ENCODE results near the gene SYNE4. TPM values are rescaled to one million over a fixed set of nuclear protein-coding genes. Genes with fewer than 3 reads are reported as not detected.

SYNE4 gene
- total RNA-seq, 1 experiment from 2014 or later: 19.7 TPM

DNA sequence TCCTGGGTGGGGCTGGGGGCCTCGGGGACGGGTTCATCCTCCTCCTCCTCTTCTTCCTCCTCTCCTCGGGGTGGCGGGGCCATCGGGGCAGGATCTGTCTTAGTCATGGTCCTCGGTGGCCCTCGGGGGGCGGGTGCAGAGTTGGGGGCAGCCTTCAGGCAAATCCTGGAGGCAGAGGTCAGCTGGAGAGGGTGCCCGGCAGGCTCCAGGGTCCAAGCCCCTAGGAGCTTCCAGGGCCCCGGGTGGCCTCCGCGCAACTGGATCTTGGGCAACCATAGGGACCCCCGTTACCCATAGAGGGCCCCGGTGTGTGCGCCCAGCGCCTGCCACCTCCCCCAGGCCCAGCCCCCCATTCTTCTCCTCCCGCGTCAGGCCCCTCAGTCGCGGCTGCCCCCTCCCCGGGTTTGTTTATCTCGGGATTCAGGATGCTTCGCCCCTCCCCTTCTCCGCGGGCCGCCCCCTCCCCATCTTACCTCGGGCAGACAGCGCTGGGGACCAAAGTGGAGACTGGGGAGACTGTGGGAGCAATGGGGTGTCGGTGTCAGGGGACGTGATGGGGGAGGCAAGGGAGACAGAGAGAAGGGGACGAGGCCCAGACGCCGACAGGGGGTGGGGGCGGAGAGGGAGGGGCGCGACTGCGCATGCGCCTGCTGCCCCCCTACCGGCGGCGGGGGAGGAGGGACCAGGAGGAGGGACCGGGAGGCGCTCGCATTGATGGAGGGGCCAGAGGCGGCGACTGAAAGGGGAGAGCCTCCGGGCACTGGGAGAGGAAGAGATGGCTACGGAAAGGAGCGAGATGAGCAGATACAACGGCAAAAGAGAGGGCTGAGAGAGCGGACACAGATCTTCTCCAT lies 23.9 kb upstream of the SYNE4 start, which contains the start of gene CLIP3:
Gene CLIP3, minus strand, starts transcription at position 623 of the 854 bp plus-strand sequence. Its CDS starts 516 bp downstream, at position 107.
- Mint-ChIP-seq H3K4me3 (ENCODE audit: low read depth, unreplicated experiment) (no peak within 1 kb of the TSS), H3K27me3 (ENCODE audit: unreplicated experiment) (no peaks in the 10 kb centered on the region), H3K9me3 (ENCODE audit: low read depth, unreplicated experiment) (no peaks in the 10 kb centered on the region), H3K36me3 (ENCODE audit: insufficient read depth, unreplicated experiment) (peaks cover 13% of the 10 kb centered on the region), H3K27ac (ENCODE audit: unreplicated experiment) (no peak within 1 kb of the TSS), H3K4me1 (ENCODE audit: low read depth, unreplicated experiment) (no peaks in the 10 kb centered on the region)
- CTCF ChIA-PET: no interaction called here
- no peak for DNase-seq
- TF ChIP-seq, protein P1, sequence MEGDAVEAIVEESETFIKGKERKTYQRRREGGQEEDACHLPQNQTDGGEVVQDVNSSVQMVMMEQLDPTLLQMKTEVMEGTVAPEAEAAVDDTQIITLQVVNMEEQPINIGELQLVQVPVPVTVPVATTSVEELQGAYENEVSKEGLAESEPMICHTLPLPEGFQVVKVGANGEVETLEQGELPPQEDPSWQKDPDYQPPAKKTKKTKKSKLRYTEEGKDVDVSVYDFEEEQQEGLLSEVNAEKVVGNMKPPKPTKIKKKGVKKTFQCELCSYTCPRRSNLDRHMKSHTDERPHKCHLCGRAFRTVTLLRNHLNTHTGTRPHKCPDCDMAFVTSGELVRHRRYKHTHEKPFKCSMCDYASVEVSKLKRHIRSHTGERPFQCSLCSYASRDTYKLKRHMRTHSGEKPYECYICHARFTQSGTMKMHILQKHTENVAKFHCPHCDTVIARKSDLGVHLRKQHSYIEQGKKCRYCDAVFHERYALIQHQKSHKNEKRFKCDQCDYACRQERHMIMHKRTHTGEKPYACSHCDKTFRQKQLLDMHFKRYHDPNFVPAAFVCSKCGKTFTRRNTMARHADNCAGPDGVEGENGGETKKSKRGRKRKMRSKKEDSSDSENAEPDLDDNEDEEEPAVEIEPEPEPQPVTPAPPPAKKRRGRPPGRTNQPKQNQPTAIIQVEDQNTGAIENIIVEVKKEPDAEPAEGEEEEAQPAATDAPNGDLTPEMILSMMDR (IDR thresholded peaks at IDR 0.05; ENCODE audit: unreplicated experiment): no peak
- intact Hi-C loops (cut with micrococcal nuclease; ENCODE audit: unreplicated experiment): no loop called here
- BruUV-seq (replicated peaks): no TSS peak

DNA sequence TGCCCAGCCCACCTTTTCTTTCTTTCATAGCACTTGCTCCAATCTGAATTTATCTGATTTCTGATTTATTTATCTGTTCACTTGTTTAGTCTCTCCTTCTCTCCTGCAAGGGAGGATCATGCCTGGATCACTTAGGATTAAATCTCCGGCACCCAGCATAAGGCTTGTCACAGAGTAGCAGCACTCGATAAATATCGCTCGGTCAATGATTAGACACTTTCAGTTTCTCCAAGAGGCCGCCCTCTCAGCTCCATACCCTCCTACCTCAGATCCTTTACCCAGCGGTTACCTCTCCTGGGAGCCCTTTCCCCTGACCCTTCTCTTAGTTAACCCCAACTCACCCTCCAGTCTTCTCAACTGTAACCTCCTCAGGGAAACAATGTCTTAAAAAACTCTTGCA lies 22.7 kb upstream of the SYNE4 start:
- Mint-ChIP-seq H3K36me3 (ENCODE audit: insufficient read depth, unreplicated experiment) (peaks cover 13% of the 10 kb centered on the region), H3K9me3 (ENCODE audit: low read depth, unreplicated experiment) (no peaks in the 10 kb centered on the region), H3K27ac (ENCODE audit: unreplicated experiment) (no peak overlapping the region), H3K27me3 (ENCODE audit: unreplicated experiment) (no peaks in the 10 kb centered on the region), H3K4me3 (ENCODE audit: low read depth, unreplicated experiment) (no peak overlapping the region), H3K4me1 (ENCODE audit: low read depth, unreplicated experiment) (no peaks in the 10 kb centered on the region)
- intact Hi-C loops (cut with micrococcal nuclease; ENCODE audit: unreplicated experiment): no loop called here
- no peak for DNase-seq
- CTCF ChIA-PET: no interaction called here
- TF ChIP-seq, protein P1 (IDR thresholded peaks at IDR 0.05; ENCODE audit: unreplicated experiment): no peak
- no TSS peak for BruUV-seq (replicated peaks)

DNA sequence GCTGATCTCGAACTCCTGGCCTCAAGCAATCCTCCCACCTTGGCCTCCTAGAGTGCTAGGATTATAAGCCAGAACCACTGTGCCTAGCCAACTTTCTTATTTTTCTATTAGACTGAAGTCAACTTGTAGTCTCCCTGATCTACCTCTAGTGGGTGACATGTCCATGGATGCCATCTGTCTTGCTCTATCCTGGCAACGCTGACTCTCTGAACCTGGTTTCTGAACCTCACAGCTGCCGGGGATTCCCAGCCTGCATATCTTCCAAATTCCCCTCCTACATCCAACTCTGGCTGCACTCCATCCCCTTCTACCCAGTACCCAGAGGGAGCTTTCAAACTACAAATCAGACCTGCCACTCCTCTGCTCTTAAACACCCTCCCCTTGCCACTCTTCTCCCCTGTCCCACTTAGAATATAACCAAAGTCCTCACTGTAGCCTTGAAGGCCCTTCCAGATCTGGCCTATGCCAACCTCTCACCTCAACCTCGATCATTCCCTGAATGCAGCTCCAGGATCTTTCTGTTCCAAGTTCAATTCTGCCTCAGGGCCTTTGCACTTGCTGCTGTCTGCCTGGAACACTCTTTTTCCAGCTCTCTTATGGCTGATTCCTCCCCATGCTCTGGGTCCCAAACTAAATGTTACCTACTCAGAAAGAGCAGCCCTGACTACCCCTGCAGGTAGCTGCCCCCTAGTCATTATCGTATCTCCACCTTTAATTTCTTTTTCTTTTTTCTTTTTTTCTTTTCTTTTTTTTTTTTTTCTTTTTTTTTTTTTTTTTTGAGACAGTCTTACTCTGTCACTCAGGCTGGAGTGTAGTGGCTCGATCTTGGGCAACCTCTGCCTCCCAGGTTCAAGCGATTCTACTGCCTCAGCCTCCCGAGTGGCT lies 21.9 kb upstream of the SYNE4 start:
- CTCF ChIA-PET: interaction anchor here (0.8 kb wide), 1 partner anchor 285 kb away, joined by 13 read pairs; the partner anchor contains the start of gene PSENEN
- H3K27ac Mint-ChIP-seq (ENCODE audit: unreplicated experiment): no peak overlapping the region
- DNase-seq: no peak
- H3K27me3 Mint-ChIP-seq (ENCODE audit: unreplicated experiment): no peaks in the 10 kb centered on the region
- TF ChIP-seq, protein P1 (IDR thresholded peaks at IDR 0.05; ENCODE audit: unreplicated experiment): no peak
- H3K4me1 Mint-ChIP-seq (ENCODE audit: low read depth, unreplicated experiment): no peaks in the 10 kb centered on the region
- no peak overlapping the region for H3K4me3 Mint-ChIP-seq (ENCODE audit: low read depth, unreplicated experiment)
- H3K9me3 Mint-ChIP-seq (ENCODE audit: low read depth, unreplicated experiment): no peaks in the 10 kb centered on the region
- H3K36me3 Mint-ChIP-seq (ENCODE audit: insufficient read depth, unreplicated experiment): peaks cover 13% of the 10 kb centered on the region
- intact Hi-C loops (cut with micrococcal nuclease; ENCODE audit: unreplicated experiment): no loop called here
- BruUV-seq (replicated peaks): no TSS peak

DNA sequence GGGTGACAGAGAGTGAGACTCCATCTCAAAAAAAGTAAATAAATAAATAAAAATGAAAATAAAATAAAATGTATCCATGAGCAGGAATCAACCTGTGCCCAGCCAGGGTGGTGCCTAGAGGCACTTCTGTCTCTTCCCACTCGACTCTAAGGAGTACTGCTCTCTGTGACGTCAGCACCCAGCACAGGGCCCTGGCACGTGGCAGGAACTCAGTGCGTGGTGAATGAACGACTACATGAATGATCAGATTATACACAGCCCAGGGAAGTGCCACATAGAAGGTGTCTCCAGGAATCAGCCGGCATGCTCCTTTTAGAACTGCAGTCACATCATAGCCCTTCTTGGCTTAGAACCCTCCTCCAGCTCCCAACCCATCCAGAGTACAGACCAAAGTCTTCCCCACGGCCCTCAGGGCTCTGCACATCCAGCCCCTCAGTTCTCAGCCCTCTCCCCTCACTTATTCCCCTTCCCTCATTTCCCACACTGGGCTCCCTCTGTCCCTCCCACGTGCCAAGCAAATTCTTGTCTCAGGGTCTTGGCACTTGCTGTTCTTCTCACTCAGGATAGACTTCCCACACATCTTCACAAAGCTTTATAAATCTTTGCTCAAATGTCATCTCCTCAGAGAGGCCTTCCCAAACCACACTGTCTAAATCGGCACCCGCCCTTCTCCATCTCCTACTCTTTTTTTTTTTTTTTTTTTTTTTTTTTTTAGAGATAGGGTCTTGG lies 19.9 kb upstream of the SYNE4 start:
- DNase-seq: no peak
- no peaks in the 10 kb centered on the region for H3K9me3 Mint-ChIP-seq (ENCODE audit: low read depth, unreplicated experiment)
- no peak overlapping the region for H3K27ac Mint-ChIP-seq (ENCODE audit: unreplicated experiment)
- no peak overlapping the region for H3K4me3 Mint-ChIP-seq (ENCODE audit: low read depth, unreplicated experiment)
- intact Hi-C loops (cut with micrococcal nuclease; ENCODE audit: unreplicated experiment): no loop called here
- H3K36me3 Mint-ChIP-seq (ENCODE audit: insufficient read depth, unreplicated experiment): peaks cover 31% of the 10 kb centered on the region
- CTCF ChIA-PET: interaction anchor here (0.7 kb wide), 1 partner anchor 221 kb away, joined by 4 read pairs; no protein-coding TSS in a partner anchor
- TF ChIP-seq, protein P1 (IDR thresholded peaks at IDR 0.05; ENCODE audit: unreplicated experiment): no peak
- no peaks in the 10 kb centered on the region for H3K4me1 Mint-ChIP-seq (ENCODE audit: low read depth, unreplicated experiment)
- BruUV-seq (replicated peaks): no TSS peak
- no peaks in the 10 kb centered on the region for H3K27me3 Mint-ChIP-seq (ENCODE audit: unreplicated experiment)
